Smooth muscle cell (in vitro differentiated cells): ENCODE results near the gene NUCB1. TPM values are rescaled to one million over a fixed set of nuclear protein-coding genes. Genes with fewer than 3 reads are reported as not detected.
"Not testable (repeated sequence)": the region's sequence is repeated elsewhere in the genome, so short reads cannot be mapped to it uniquely, and the experiment has no call there.

ENCODE experiments used
- DNase-seq: peaks from one replicate; lab custom pipeline; 2025; ENCODE audit not compliant: unreplicated experiment; lab: John Stamatoyannopoulos, UW
- H2AFZ ChIP-seq: fragments of 200-600 bp; sonication (generic); 2 replicates; pipeline ENCODE4 v1.6.0; 2016; ENCODE audit warnings: antibody characterized with exemption, low read depth, mild to moderate bottlenecking
- H3F3A ChIP-seq: fragments of 200-600 bp; sonication (generic); 2 replicates; pipeline ENCODE4 v1.6.0; 2017; ENCODE audit warnings: antibody characterized with exemption, low read depth
- H3K27ac ChIP-seq: fragments of 200-600 bp; sonication (generic); 2 replicates; pipeline ENCODE4 v1.5.1; 2016; ENCODE audit warnings: low read depth, mild to moderate bottlenecking
- H3K27me3 ChIP-seq: fragments of 200-600 bp; sonication (generic); 2 replicates; pipeline ENCODE4 v1.6.1; 2016; ENCODE audit warnings: low read depth, mild to moderate bottlenecking
- H3K36me3 ChIP-seq: fragments of 200-600 bp; sonication (generic); 2 replicates; pipeline ENCODE4 v1.5.1; 2016; ENCODE audit warnings: low read depth
- H3K4me1 ChIP-seq: fragments of 200-600 bp; sonication (generic); 2 replicates; pipeline ENCODE4 v1.5.1; 2016; ENCODE audit warnings: low read depth
- H3K4me2 ChIP-seq: fragments of 200-600 bp; sonication (generic); 2 replicates; pipeline ENCODE4 v1.6.0; 2016; ENCODE audit warnings: mild to moderate bottlenecking
- H3K4me3 ChIP-seq: fragments of 200-600 bp; sonication (generic); 2 replicates; pipeline ENCODE4 v1.5.1; 2016; ENCODE audit warnings: mild to moderate bottlenecking
- H3K79me2 ChIP-seq: fragments of 200-600 bp; sonication (generic); 2 replicates; pipeline ENCODE4 v1.6.0; 2016; ENCODE audit warnings: low read depth, mild to moderate bottlenecking
- H3K9ac ChIP-seq: fragments of 200-600 bp; sonication (generic); 2 replicates; pipeline ENCODE4 v1.6.0; 2016; ENCODE audit warnings: low read depth
- H3K9me3 ChIP-seq: fragments of 200-600 bp; sonication (generic); replicated peaks from 2 replicates; pipeline ENCODE4 v1.5.1; 2016; ENCODE audit warnings: low read depth
- H4K20me1 ChIP-seq: fragments of 200-600 bp; sonication (generic); 2 replicates; pipeline ENCODE4 v1.6.0; 2016; ENCODE audit warnings: low read depth
- WGBS: methylation state at CpG from one replicate; pipeline ENCODE4 v1.1.7; 2016; ENCODE audit warnings: low lambda C conversion rate; 5-methylcytosine and 5-hydroxymethylcytosine counted together
- polyA plus RNA-seq: library from polyadenylated mRNA; unstranded; fragments of >200 nt; fragmentation: Nextera tagmentation; extraction: Ambion mirVana; gene quantifications from 2 replicates; pipeline ENCODE4 v1.2.1, GENCODE V29; 2016
- total RNA-seq: library from RNA; depleted of rRNA; stranded (reverse); fragments of >200 nt; gene quantifications from 2 replicates; pipeline ENCODE4 v1.2.3, GENCODE V29; 2014
- TF ChIP-seq, protein P1 (sequence below): fragments of 200-600 bp; sonication (generic); IDR thresholded peaks from 2 replicates; pipeline ENCODE4 v1.5.1; 2017; ENCODE audit warnings: borderline replicate concordance, mild to moderate bottlenecking, antibody characterized with exemption; ENCODE audit not compliant: insufficient read depth, poor library complexity, severe bottlenecking

The NUCB1 gene
- total and polyA plus RNA-seq, 2 experiments from 2014 or later: 146 to 329 TPM

- peaks cover 3% of the 10 kb centered on the region for H3F3A ChIP-seq
- H3K27me3 ChIP-seq: no peaks in the 10 kb centered on the region
- TF ChIP-seq, protein P1, sequence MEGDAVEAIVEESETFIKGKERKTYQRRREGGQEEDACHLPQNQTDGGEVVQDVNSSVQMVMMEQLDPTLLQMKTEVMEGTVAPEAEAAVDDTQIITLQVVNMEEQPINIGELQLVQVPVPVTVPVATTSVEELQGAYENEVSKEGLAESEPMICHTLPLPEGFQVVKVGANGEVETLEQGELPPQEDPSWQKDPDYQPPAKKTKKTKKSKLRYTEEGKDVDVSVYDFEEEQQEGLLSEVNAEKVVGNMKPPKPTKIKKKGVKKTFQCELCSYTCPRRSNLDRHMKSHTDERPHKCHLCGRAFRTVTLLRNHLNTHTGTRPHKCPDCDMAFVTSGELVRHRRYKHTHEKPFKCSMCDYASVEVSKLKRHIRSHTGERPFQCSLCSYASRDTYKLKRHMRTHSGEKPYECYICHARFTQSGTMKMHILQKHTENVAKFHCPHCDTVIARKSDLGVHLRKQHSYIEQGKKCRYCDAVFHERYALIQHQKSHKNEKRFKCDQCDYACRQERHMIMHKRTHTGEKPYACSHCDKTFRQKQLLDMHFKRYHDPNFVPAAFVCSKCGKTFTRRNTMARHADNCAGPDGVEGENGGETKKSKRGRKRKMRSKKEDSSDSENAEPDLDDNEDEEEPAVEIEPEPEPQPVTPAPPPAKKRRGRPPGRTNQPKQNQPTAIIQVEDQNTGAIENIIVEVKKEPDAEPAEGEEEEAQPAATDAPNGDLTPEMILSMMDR: no peak
- no peak for DNase-seq
- H3K4me1 ChIP-seq: peaks cover 8% of the 10 kb centered on the region
- no peaks in the 10 kb centered on the region for H3K79me2 ChIP-seq
- H3K36me3 ChIP-seq: no peaks in the 10 kb centered on the region
- no peak overlapping the region for H2AFZ ChIP-seq
- H3K4me3 ChIP-seq: no peak overlapping the region
- no peak overlapping the region for H3K4me2 ChIP-seq
- no peak overlapping the region for H3K9ac ChIP-seq
- no peaks in the 10 kb centered on the region for H3K9me3 ChIP-seq
- 98% methylated on average over 7 of the region's 7 CpGs for WGBS
- no peaks in the 10 kb centered on the region for H4K20me1 ChIP-seq
- no peak overlapping the region for H3K27ac ChIP-seq
Observed at GRCh38 chr19:48883726-48884125, 16.4 kb upstream of the NUCB1 start.

- WGBS: 92% methylated on average over 21 of the region's 21 CpGs
- TF ChIP-seq, protein P1: no peak
- Histone ChIP-seq H3F3A (peaks cover 11% of the 10 kb centered on the region), H3K4me2 (no peak overlapping the region), H3K9me3 (no peaks in the 10 kb centered on the region), H3K9ac (no peak overlapping the region), H3K27ac (no peak overlapping the region), H3K4me3 (no peak overlapping the region), H3K79me2 (no peaks in the 10 kb centered on the region), H3K4me1 (no peaks in the 10 kb centered on the region), H4K20me1 (no peaks in the 10 kb centered on the region), H3K36me3 (no peaks in the 10 kb centered on the region), H2AFZ (no peak overlapping the region), H3K27me3 (no peaks in the 10 kb centered on the region)
- no peak for DNase-seq
Observed at GRCh38 chr19:48887861-48888612, 12.1 kb upstream of the NUCB1 start.

GRCh38 chr19:48889496-48889895 is 10.6 kb upstream of the NUCB1 start:
- not testable (repeated sequence) for H3K79me2 ChIP-seq, DNase-seq, H3K4me1 ChIP-seq, H3K9ac ChIP-seq, H3K4me3 ChIP-seq, H4K20me1 ChIP-seq, H3K27me3 ChIP-seq, H2AFZ ChIP-seq, H3K9me3 ChIP-seq, H3K36me3 ChIP-seq, H3K27ac ChIP-seq, H3K4me2 ChIP-seq
- 63% methylated on average over 3 of the region's 3 CpGs for WGBS
- peaks cover 11% of the 10 kb centered on the region for H3F3A ChIP-seq

GRCh38 chr19:48890551-48890950 is 9.6 kb upstream of the NUCB1 start:
- Histone ChIP-seq H3F3A (peaks cover 11% of the 10 kb centered on the region), H3K27ac (no peak overlapping the region), H3K27me3 (no peaks in the 10 kb centered on the region), H3K4me2 (peak overlapping the region; percentile 13), H2AFZ (no peak overlapping the region), H3K4me1 (no peaks in the 10 kb centered on the region), H3K79me2 (no peaks in the 10 kb centered on the region), H3K4me3 (no peak overlapping the region), H3K9me3 (no peaks in the 10 kb centered on the region), H4K20me1 (no peaks in the 10 kb centered on the region), H3K9ac (no peak overlapping the region), H3K36me3 (no peaks in the 10 kb centered on the region)
- no peak for DNase-seq
- TF ChIP-seq, protein P1: no peak
- 94% methylated on average over 4 of the region's 4 CpGs for WGBS
